Muscle layer of colon (tissue), 2 donors: ENCODE measurements around the gene PDHA1.

Experiments
- H3K27ac ChIP-seq: one replicate; pipeline ENCODE4 v1.7.0; 2013; ENCODE audit warnings: low read depth, mild to moderate bottlenecking, low read length, moderate library complexity
- H3K27me3 ChIP-seq, 2 donors: one replicate each; pipeline ENCODE4 v1.7.0; 2013; ENCODE audit warnings: low read length in 2 of 2, mild to moderate bottlenecking in 2 of 2; ENCODE audit not compliant: insufficient read depth in 2 of 2, control insufficient read depth in 1 of 2
- H3K36me3 ChIP-seq: one replicate; pipeline ENCODE4 v1.7.0; 2013; ENCODE audit warnings: mild to moderate bottlenecking, low read length; ENCODE audit not compliant: insufficient read depth
- H3K4me1 ChIP-seq: one replicate; pipeline ENCODE4 v1.7.0; 2013; ENCODE audit warnings: mild to moderate bottlenecking, low read length; ENCODE audit not compliant: insufficient read depth
- H3K4me3 ChIP-seq, 2 donors: one replicate each; pipeline ENCODE4 v1.7.0; 2013; ENCODE audit warnings: low read length in 2 of 2, low read depth in 1 of 2, mild to moderate bottlenecking in 1 of 2, moderate library complexity in 1 of 2
- H3K9ac ChIP-seq: one replicate; pipeline ENCODE4 v1.7.0; 2013; ENCODE audit warnings: low read length
- H3K9me3 ChIP-seq: one replicate; pipeline ENCODE4 v1.7.0; 2013; ENCODE audit warnings: mild to moderate bottlenecking, low read length
- donor health status: abdominal sarcoma.
- donor health status: Adenocarcinoma of cecum.

The PDHA1 gene

DNA sequence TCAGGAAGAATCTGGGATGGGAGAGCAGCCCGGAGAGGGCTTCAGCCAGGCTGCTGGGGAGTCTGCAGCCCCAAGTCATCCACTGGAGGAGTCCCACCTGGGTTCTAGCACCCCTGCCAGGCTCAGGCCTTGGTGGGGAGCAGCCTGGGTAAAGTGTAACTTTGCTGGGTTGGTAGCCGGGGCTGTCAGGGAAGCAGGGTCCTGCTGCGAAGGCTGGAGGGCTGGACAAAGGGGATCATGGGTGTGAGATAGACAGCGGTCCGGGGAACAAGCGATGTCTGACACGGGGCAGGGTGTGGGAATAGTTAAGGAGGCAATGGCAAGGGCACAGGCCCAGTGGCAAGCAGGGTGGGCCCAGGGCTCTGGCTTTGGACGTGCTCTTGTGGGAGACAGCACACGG is 37.6 kb downstream of the PDHA1 start:
- no peaks in the 10 kb centered on the region for H3K4me1 ChIP-seq
- H3K4me3 ChIP-seq: no peak overlapping the region
- no peak overlapping the region for H3K9ac ChIP-seq
- H3K9me3 ChIP-seq: no peaks in the 10 kb centered on the region
- no peak overlapping the region for H3K27ac ChIP-seq
- H3K27me3 ChIP-seq: peaks cover 0 to 8% of the 10 kb centered on the region in 2 donors
- H3K36me3 ChIP-seq: no peaks in the 10 kb centered on the region

DNA sequence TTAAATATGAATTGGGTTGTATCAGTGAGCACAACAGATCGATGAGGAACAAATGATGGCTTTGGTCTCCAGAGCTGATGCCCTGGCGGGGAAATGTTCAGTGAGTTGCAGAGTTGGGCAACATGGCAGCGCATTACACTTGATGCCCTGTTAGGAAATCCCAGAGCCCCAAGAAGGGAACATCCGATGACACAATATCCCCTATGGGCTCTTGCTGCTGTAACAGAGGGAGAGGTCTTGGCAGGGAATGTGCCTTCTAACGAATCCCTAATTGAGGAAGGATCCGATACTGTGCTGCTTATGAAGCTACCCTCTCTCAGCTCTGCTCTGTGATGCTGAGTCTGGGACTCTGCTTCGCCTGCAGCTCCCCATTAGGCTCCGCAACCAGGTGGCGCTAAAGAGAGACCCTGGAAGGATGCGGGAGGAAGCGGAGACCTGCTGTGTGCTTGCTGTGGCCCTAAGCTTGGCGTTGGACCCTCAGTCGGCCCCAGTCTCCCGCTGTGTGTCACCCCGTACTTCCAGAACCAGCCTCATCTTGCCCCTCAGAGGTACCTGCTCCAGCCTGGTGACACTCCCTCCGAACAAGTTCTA is 38.9 kb downstream of the PDHA1 start:
- Histone ChIP-seq H3K4me3 (no peak overlapping the region), H3K9ac (no peak overlapping the region), H3K27ac (no peak overlapping the region), H3K9me3 (no peaks in the 10 kb centered on the region), H3K36me3 (no peaks in the 10 kb centered on the region), H3K4me1 (no peaks in the 10 kb centered on the region), H3K27me3 (peaks cover 0 to 9% of the 10 kb centered on the region in 2 donors)

GRCh38 chrX:19386679-19387078 is 43.0 kb downstream of the PDHA1 start:
- Histone ChIP-seq H3K27ac (no peak overlapping the region), H3K4me1 (no peaks in the 10 kb centered on the region), H3K36me3 (no peaks in the 10 kb centered on the region)

DNA sequence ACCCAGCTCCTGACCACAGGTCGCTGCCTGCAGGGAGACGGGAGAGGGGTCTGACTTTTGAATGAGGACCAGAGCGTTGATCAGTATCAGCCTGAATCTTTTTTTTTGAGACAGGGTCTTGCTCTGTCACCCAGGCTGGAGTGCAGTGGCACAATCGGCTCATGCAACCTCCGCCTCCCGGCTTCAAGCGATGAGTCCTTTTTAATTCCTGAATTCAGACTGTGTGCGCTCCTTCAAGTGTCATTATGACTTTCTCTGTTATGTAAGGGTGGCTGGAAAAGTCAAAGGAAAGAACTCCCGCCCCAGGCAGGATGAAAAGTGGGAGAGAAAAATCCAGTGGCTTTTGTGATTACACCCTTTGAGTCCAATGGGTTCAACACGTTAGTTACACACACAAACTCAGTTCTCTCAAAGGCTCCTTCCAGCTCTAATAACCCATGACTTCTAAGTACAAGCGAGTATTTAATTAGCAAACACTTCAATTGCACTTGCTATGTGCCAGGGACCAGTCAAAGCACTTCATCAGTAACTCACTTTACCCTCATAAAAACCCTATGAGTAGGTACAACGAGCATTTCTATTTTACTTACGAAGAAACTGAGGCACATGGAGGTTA is 44.4 kb downstream of the PDHA1 start:
- no peak overlapping the region for H3K9ac ChIP-seq

More at GRCh38 chrX:19386679-19387078, 43.0 kb downstream of the PDHA1 start:
- no peak overlapping the region for H3K4me3 ChIP-seq
- peaks cover 0 to 4% of the 10 kb centered on the region in 2 donors for H3K27me3 ChIP-seq
- no peaks in the 10 kb centered on the region for H3K9me3 ChIP-seq
- H3K9ac ChIP-seq: no peak overlapping the region

GRCh38 chrX:19388741-19389140 is 45.0 kb downstream of the PDHA1 start:
- H3K27me3 ChIP-seq: peaks cover 0 to 4% of the 10 kb centered on the region in 2 donors
- H3K4me3 ChIP-seq: no peak overlapping the region
- H3K36me3 ChIP-seq: no peaks in the 10 kb centered on the region
- no peaks in the 10 kb centered on the region for H3K4me1 ChIP-seq
- no peak overlapping the region for H3K27ac ChIP-seq
- H3K9me3 ChIP-seq: no peaks in the 10 kb centered on the region
- no peak overlapping the region for H3K9ac ChIP-seq

More for the DNA sequence above, 44.4 kb downstream of the PDHA1 start:
- Histone ChIP-seq H3K36me3 (no peaks in the 10 kb centered on the region), H3K27ac (no peak overlapping the region), H3K9me3 (no peaks in the 10 kb centered on the region), H3K4me1 (no peaks in the 10 kb centered on the region), H3K4me3 (no peak overlapping the region), H3K27me3 (peaks cover 0 to 4% of the 10 kb centered on the region in 2 donors)

GRCh38 chrX:19389227-19389845 is 45.6 kb downstream of the PDHA1 start:
- Histone ChIP-seq H3K4me1 (no peaks in the 10 kb centered on the region), H3K9me3 (no peaks in the 10 kb centered on the region), H3K36me3 (no peaks in the 10 kb centered on the region), H3K27me3 (peaks cover 0 to 4% of the 10 kb centered on the region in 2 donors), H3K27ac (no peak overlapping the region), H3K4me3 (no peak overlapping the region), H3K9ac (no peak overlapping the region)

DNA sequence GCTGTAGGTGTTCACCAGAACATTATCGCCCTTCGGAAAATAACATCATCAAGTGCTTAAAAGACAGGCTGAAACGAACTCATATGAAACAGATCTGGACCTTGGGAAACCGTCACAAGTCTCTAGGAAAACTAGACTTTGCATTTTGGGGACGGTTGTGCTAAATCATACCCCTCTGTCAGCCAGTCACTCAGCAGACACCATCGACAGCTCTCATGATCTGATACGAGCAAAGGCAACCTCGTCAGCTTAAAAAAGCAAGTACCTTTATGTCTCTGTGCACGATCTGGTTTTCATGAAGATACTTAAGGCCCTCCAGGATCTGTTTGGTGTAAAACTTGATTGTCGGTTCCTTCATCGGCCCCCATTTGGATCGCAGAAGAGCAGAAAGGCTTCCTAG is 48.4 kb downstream of the PDHA1 start:
- Histone ChIP-seq H3K9me3 (no peaks in the 10 kb centered on the region), H3K36me3 (no peaks in the 10 kb centered on the region), H3K4me3 (no peak overlapping the region), H3K9ac (no peak overlapping the region), H3K4me1 (no peaks in the 10 kb centered on the region), H3K27ac (no peak overlapping the region), H3K27me3 (peaks cover 0 to 4% of the 10 kb centered on the region in 2 donors)

GRCh38 chrX:19392703-19393102 is 49.0 kb downstream of the PDHA1 start:
- no peak overlapping the region for H3K4me3 ChIP-seq
- no peak overlapping the region for H3K9ac ChIP-seq
- H3K27ac ChIP-seq: no peak overlapping the region
- no peaks in the 10 kb centered on the region for H3K4me1 ChIP-seq
- no peaks in the 10 kb centered on the region for H3K9me3 ChIP-seq
- H3K27me3 ChIP-seq: peaks cover 0 to 2% of the 10 kb centered on the region in 2 donors
- H3K36me3 ChIP-seq: no peaks in the 10 kb centered on the region

- Histone ChIP-seq H3K4me3 (no peak overlapping the region), H3K27me3 (no peaks in the 10 kb centered on the region), H3K9ac (no peak overlapping the region), H3K27ac (no peak overlapping the region), H3K4me1 (no peaks in the 10 kb centered on the region), H3K36me3 (no peaks in the 10 kb centered on the region), H3K9me3 (no peaks in the 10 kb centered on the region)
Measured at GRCh38 chrX:19403696-19404095, 60.0 kb downstream of the PDHA1 start.

DNA sequence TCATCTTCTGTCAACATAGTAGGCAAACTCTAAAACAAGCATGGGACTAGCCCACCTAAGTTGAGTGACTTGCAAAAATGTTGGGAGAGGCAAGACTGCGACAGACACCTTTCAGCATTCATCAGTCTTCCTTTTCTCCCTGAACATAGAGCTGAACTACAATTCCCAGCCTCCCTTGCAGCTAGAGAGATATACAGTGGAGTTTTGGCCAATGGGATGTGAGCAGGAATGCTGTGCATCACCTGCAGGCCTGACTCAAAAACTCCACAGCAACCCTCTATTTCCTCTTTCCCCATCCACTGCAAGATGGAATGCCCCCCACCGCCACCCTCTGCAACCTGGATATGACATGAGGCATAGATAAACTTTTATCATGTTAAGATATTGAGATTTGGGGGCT is 66.5 kb downstream of the PDHA1 start:
- no peak overlapping the region for H3K9ac ChIP-seq
- no peaks in the 10 kb centered on the region for H3K9me3 ChIP-seq
- no peaks in the 10 kb centered on the region for H3K36me3 ChIP-seq
- H3K27ac ChIP-seq: no peak overlapping the region
- no peaks in the 10 kb centered on the region for H3K27me3 ChIP-seq
- H3K4me3 ChIP-seq: no peak overlapping the region
- H3K4me1 ChIP-seq: no peaks in the 10 kb centered on the region
